Measurements from ENCODE around the gene TPRN.

Gene TPRN

GRCh38 chr9:137184881-137185660, 15.5 kb downstream of the TPRN start:
- no peak for DNase-seq (ENCODE audit: extremely low spot score)
- CTCF ChIA-PET, result no interaction called here
- POLR2A ChIA-PET, result no interaction called here
- TF ChIP-seq ZNF384 (IDR thresholded peaks at IDR 0.05), result no peak
- no peak for TF ChIP-seq BHLHE40 (IDR thresholded peaks at IDR 0.05; ENCODE audit: borderline replicate concordance)
- TF ChIP-seq CTBP1 (IDR thresholded peaks at IDR 0.05; ENCODE audit: borderline replicate concordance), result no peak
- no peak for TF ChIP-seq HDGF (IDR thresholded peaks at IDR 0.05; ENCODE audit: borderline replicate concordance)
- no peak for TF ChIP-seq NFRKB (IDR thresholded peaks at IDR 0.05)
- no peak for TF ChIP-seq FOXA1 (IDR thresholded peaks at IDR 0.05)
- TF ChIP-seq ARNT (IDR thresholded peaks at IDR 0.05), result no peak
- TF ChIP-seq FOXK2 (IDR thresholded peaks at IDR 0.05), result no peak
- TF ChIP-seq FOXM1 (IDR thresholded peaks at IDR 0.05; ENCODE audit: borderline replicate concordance), result no peak
- no peak for TF ChIP-seq LEF1 (IDR thresholded peaks at IDR 0.05; ENCODE audit: borderline replicate concordance)
- TF ChIP-seq ELF4 (IDR thresholded peaks at IDR 0.05), result no peak
- no peak for TF ChIP-seq L3MBTL2 (conservative IDR thresholded peaks at IDR 0.05)
- TF ChIP-seq SUZ12 (IDR thresholded peaks at IDR 0.05), result no peak
- TF ChIP-seq TARDBP (IDR thresholded peaks at IDR 0.05), result no peak
- TF ChIP-seq PKNOX1 (IDR thresholded peaks at IDR 0.05), result no peak
- no peak for TF ChIP-seq SP1 (IDR thresholded peaks at IDR 0.05)

- TF ChIP-seq L3MBTL2 (conservative IDR thresholded peaks at IDR 0.05) (no peak), SUZ12 (IDR thresholded peaks at IDR 0.05) (no peak), FOXK2 (IDR thresholded peaks at IDR 0.05) (no peak), HDGF (IDR thresholded peaks at IDR 0.05; ENCODE audit: borderline replicate concordance) (no peak), ELF4 (IDR thresholded peaks at IDR 0.05) (no peak), CTBP1 (IDR thresholded peaks at IDR 0.05; ENCODE audit: borderline replicate concordance) (no peak), TARDBP (IDR thresholded peaks at IDR 0.05) (no peak), BHLHE40 (IDR thresholded peaks at IDR 0.05; ENCODE audit: borderline replicate concordance) (no peak), NFRKB (IDR thresholded peaks at IDR 0.05) (no peak), PKNOX1 (IDR thresholded peaks at IDR 0.05) (no peak), ARNT (IDR thresholded peaks at IDR 0.05) (no peak), FOXM1 (IDR thresholded peaks at IDR 0.05; ENCODE audit: borderline replicate concordance) (no peak), ZNF384 (IDR thresholded peaks at IDR 0.05) (no peak), SP1 (IDR thresholded peaks at IDR 0.05) (no peak), FOXA1 (IDR thresholded peaks at IDR 0.05) (no peak), LEF1 (IDR thresholded peaks at IDR 0.05; ENCODE audit: borderline replicate concordance) (no peak)
- DNase-seq (ENCODE audit: extremely low spot score), result no peak
- CTCF ChIA-PET, result no interaction called here
- POLR2A ChIA-PET, result no interaction called here
These were observed 16.5 kb downstream of the TPRN start for GRCh38 chr9:137183980-137184595.

GRCh38 chr9:137182836-137183235, 17.7 kb downstream of the TPRN start:
- TF ChIP-seq HDGF (IDR thresholded peaks at IDR 0.05; ENCODE audit: borderline replicate concordance), result no peak
- DNase-seq (ENCODE audit: extremely low spot score), result no peak
- POLR2A ChIA-PET, result no interaction called here
- CTCF ChIA-PET, result no interaction called here

DNA sequence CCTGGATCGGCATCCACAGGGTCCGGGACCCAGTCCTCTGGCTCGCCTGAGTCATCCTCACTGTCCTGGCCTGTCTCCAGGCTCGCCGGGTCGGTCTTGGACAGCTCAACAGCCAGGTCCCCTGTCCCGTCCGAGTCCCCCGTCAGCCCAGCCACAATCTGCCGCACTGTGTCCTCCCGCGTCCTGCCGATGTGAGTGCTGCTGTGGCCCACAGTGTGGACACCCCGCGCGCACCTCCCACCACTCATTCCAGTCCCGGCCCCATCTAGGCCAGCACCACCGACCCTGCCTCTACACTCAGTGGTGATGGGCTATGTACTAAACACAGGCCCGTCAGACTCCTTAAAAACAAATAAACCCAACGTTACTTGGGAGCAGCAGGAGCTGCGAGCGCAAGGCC, 18.9 kb downstream of the TPRN start:
- ChIA-PET CTCF (no interaction called here), POLR2A (no interaction called here)

DNA sequence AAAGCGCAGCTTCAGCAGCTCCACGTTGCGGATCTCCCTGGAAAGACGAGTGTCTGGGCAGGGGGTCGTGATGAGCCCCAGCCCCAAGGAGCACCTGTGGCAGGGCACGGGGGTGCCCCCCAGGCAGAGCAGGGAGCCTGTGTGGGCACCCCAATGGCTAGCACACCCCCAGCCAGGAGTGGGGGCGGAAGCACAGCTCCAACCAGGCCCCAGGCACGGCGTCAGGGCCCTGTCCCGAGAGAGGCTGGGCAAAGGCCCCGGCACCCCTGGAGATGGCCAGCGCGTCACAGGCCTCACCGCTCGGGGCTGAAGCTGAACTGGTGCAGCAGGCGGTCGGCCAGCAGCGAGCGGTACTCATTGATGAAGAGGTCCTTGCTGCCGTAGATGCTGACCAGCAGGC, 20.1 kb downstream of the TPRN start:
- DNase-seq (ENCODE audit: extremely low spot score), result no peak
- CTCF ChIA-PET, result no interaction called here
- TF ChIP-seq SUZ12 (IDR thresholded peaks at IDR 0.05) (no peak), L3MBTL2 (conservative IDR thresholded peaks at IDR 0.05) (no peak), LEF1 (IDR thresholded peaks at IDR 0.05; ENCODE audit: borderline replicate concordance) (no peak), ZNF384 (IDR thresholded peaks at IDR 0.05) (no peak), NFRKB (IDR thresholded peaks at IDR 0.05) (no peak), FOXA1 (IDR thresholded peaks at IDR 0.05) (no peak), BHLHE40 (IDR thresholded peaks at IDR 0.05; ENCODE audit: borderline replicate concordance) (no peak), ARNT (IDR thresholded peaks at IDR 0.05) (no peak), FOXM1 (IDR thresholded peaks at IDR 0.05; ENCODE audit: borderline replicate concordance) (no peak), TARDBP (IDR thresholded peaks at IDR 0.05) (no peak), PKNOX1 (IDR thresholded peaks at IDR 0.05) (no peak), FOXK2 (IDR thresholded peaks at IDR 0.05) (no peak), ELF4 (IDR thresholded peaks at IDR 0.05) (no peak), SP1 (IDR thresholded peaks at IDR 0.05) (no peak), CTBP1 (IDR thresholded peaks at IDR 0.05; ENCODE audit: borderline replicate concordance) (no peak), HDGF (IDR thresholded peaks at IDR 0.05; ENCODE audit: borderline replicate concordance) (no peak)
- POLR2A ChIA-PET, result no interaction called here

More for the DNA sequence above, 18.9 kb downstream of the TPRN start:
- TF ChIP-seq BHLHE40 (IDR thresholded peaks at IDR 0.05; ENCODE audit: borderline replicate concordance) (no peak), LEF1 (IDR thresholded peaks at IDR 0.05; ENCODE audit: borderline replicate concordance) (no peak), SP1 (IDR thresholded peaks at IDR 0.05) (no peak)
- no peak for DNase-seq (ENCODE audit: extremely low spot score)

DNA sequence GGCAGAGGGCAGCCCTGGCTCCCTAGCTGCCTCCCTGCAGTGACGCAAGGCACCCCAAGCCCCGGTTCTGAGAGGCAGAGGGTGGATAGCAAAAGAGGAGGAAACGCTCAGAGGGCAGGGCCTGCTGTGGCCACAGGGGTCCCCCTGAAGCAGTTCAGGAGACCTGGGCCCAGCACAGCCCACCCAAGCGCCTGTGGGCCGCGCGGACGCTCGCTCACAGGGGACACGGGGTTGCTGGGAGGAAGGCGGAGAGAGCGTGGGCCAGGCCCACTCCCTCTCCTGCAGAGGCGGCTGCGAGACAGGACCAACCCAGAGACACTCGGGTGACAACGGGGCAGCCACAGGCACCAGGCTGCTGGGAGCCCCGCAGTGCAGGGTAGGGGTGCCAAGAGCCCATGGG, 20.8 kb downstream of the TPRN start:
- DNase-seq (ENCODE audit: extremely low spot score), result no peak
- no peak for TF ChIP-seq HDGF (IDR thresholded peaks at IDR 0.05; ENCODE audit: borderline replicate concordance)
- no peak for TF ChIP-seq SUZ12 (IDR thresholded peaks at IDR 0.05)
- TF ChIP-seq FOXA1 (IDR thresholded peaks at IDR 0.05), result no peak
- TF ChIP-seq CTBP1 (IDR thresholded peaks at IDR 0.05; ENCODE audit: borderline replicate concordance), result no peak
- no peak for TF ChIP-seq FOXM1 (IDR thresholded peaks at IDR 0.05; ENCODE audit: borderline replicate concordance)
- TF ChIP-seq LEF1 (IDR thresholded peaks at IDR 0.05; ENCODE audit: borderline replicate concordance), result no peak
- TF ChIP-seq ZNF384 (IDR thresholded peaks at IDR 0.05), result no peak
- TF ChIP-seq NFRKB (IDR thresholded peaks at IDR 0.05), result no peak
- no peak for TF ChIP-seq L3MBTL2 (conservative IDR thresholded peaks at IDR 0.05)
- no peak for TF ChIP-seq ARNT (IDR thresholded peaks at IDR 0.05)
- TF ChIP-seq BHLHE40 (IDR thresholded peaks at IDR 0.05; ENCODE audit: borderline replicate concordance), result no peak
- TF ChIP-seq TARDBP (IDR thresholded peaks at IDR 0.05), result no peak
- TF ChIP-seq ELF4 (IDR thresholded peaks at IDR 0.05), result no peak
- no peak for TF ChIP-seq PKNOX1 (IDR thresholded peaks at IDR 0.05)
- no peak for TF ChIP-seq FOXK2 (IDR thresholded peaks at IDR 0.05)
- TF ChIP-seq SP1 (IDR thresholded peaks at IDR 0.05), result no peak
- CTCF ChIA-PET, result no interaction called here
- POLR2A ChIA-PET, result interaction anchor here (1.1 kb wide), 1 partner anchor 42 kb away, joined by 3 read pairs; the partner anchor contains the start of gene RNF208
